WTC11 (cell line): Measurements from ENCODE around the gene COL4A2. TPM values are rescaled to one million over a fixed set of nuclear protein-coding genes. Genes with fewer than 3 reads are reported as not detected.

ENCODE experiments used
- ATAC-seq: fragments of 200-7000 bp; cut with Tn5 transposase; 2 replicates; pipeline ENCODE4 v1.10.0; 2021; ENCODE audit warnings: mild to moderate bottlenecking, moderate library complexity
- CTCF ChIA-PET: fragments of 300-600 bp; sonication (Branson Sonifier 250); formaldehyde crosslinking; loops from one replicate; lab custom pipeline; 2021; ENCODE audit warnings: antibody characterized with exemption; lab: Charles Lee
- POLR2A ChIA-PET: fragments of 350-600 bp; sonication (Branson Sonifier 250); formaldehyde crosslinking; loops from one replicate; lab custom pipeline; 2021; ENCODE audit warnings: antibody characterized with exemption; lab: Charles Lee
- DNase-seq: peaks from one replicate; pipeline ENCODE4 v3.0.0; 2021; ENCODE audit warnings: low spot score
- H3K27ac Mint-ChIP-seq: 2 replicates; pipeline ENCODE4 v1.8.0; 2021; ENCODE audit warnings: mixed read lengths
- H3K27me3 Mint-ChIP-seq: 2 replicates; pipeline ENCODE4 v1.8.0; 2021; ENCODE audit warnings: low read depth, mild to moderate bottlenecking, moderate library complexity, mixed read lengths
- H3K36me3 Mint-ChIP-seq: 2 replicates; pipeline ENCODE4 v1.8.0; 2021; ENCODE audit warnings: mixed read lengths
- H3K4me1 Mint-ChIP-seq: 2 replicates; pipeline ENCODE4 v1.8.0; 2022; ENCODE audit warnings: mixed read lengths
- H3K4me3 Mint-ChIP-seq: 2 replicates; pipeline ENCODE4 v1.8.0; 2021; ENCODE audit warnings: mild to moderate bottlenecking, moderate library complexity, mixed read lengths
- H3K9me3 Mint-ChIP-seq: 2 replicates; pipeline ENCODE4 v1.8.0; 2021; ENCODE audit warnings: mixed read lengths
- EMX1 ChIP-seq: fragments of 250-450 bp; sonication (Bioruptor Pico); IDR thresholded peaks from 2 replicates; pipeline ENCODE4 v1.8.0; 2021; ENCODE audit warnings: mild to moderate bottlenecking
- ESRRA ChIP-seq: sonication (generic); formaldehyde crosslinking; IDR thresholded peaks from 2 replicates; pipeline ENCODE4 v1.8.1; 2022; ENCODE audit warnings: mild to moderate bottlenecking, missing genetic modification reagents, borderline replicate concordance
- ETV6 ChIP-seq: sonication (generic); formaldehyde crosslinking; IDR thresholded peaks from 2 replicates; pipeline ENCODE4 v1.8.1; 2022; ENCODE audit warnings: mild to moderate bottlenecking, missing genetic modification reagents
- FOXK1 ChIP-seq: sonication (generic); formaldehyde crosslinking; IDR thresholded peaks from 2 replicates; pipeline ENCODE4 v1.8.0; 2022; ENCODE audit warnings: mild to moderate bottlenecking, moderate library complexity, missing genetic modification reagents
- GRHL2 ChIP-seq: fragments of 250-450 bp; sonication (Bioruptor Pico); IDR thresholded peaks from 2 replicates; pipeline ENCODE4 v1.8.0; 2022; ENCODE audit warnings: mild to moderate bottlenecking, moderate library complexity; ENCODE audit not compliant: insufficient replicate concordance, severe bottlenecking
- MXD4 ChIP-seq: fragments of 250-450 bp; sonication (Bioruptor Pico); IDR thresholded peaks from 2 replicates; pipeline ENCODE4 v1.8.0; 2021; ENCODE audit warnings: mild to moderate bottlenecking, moderate library complexity, borderline replicate concordance
- NFYB ChIP-seq: sonication (generic); formaldehyde crosslinking; conservative IDR thresholded peaks from 2 replicates; pipeline ENCODE4 v1.8.0; 2022; ENCODE audit warnings: low read depth, missing genetic modification reagents
- RORB ChIP-seq: fragments of 250-450 bp; sonication (Bioruptor Pico); IDR thresholded peaks from 2 replicates; pipeline ENCODE4 v1.9.0; 2021; ENCODE audit warnings: mild to moderate bottlenecking
- SMAD3 ChIP-seq: sonication (generic); formaldehyde crosslinking; IDR thresholded peaks from 2 replicates; pipeline ENCODE4 v1.8.0; 2022; ENCODE audit warnings: missing genetic modification reagents, mild to moderate bottlenecking, borderline replicate concordance
- SMAD4 ChIP-seq: sonication (generic); formaldehyde crosslinking; IDR thresholded peaks from 2 replicates; pipeline ENCODE4 v1.8.0; 2022; ENCODE audit warnings: mild to moderate bottlenecking, missing genetic modification reagents
- TEAD4 ChIP-seq: sonication (generic); formaldehyde crosslinking; IDR thresholded peaks from 2 replicates; pipeline ENCODE4 v1.8.0; 2022; ENCODE audit warnings: mild to moderate bottlenecking, missing genetic modification reagents
- ZNF138 ChIP-seq: sonication (generic); formaldehyde crosslinking; conservative IDR thresholded peaks from 2 replicates; pipeline ENCODE4 v1.8.1; 2022; ENCODE audit warnings: mild to moderate bottlenecking, moderate library complexity, missing genetic modification reagents
- ZNF317 ChIP-seq: sonication (generic); formaldehyde crosslinking; IDR thresholded peaks from 2 replicates; pipeline ENCODE4 v1.8.1; 2023; ENCODE audit warnings: low read depth, mild to moderate bottlenecking, moderate library complexity, missing genetic modification reagents, borderline replicate concordance
- ZNF671 ChIP-seq: fragments of 250-450 bp; sonication (Bioruptor Pico); IDR thresholded peaks from 2 replicates; pipeline ENCODE4 v1.8.0; 2021; ENCODE audit warnings: mild to moderate bottlenecking
- total RNA-seq: library from RNA; stranded (reverse); gene quantifications from 3 replicates; pipeline ENCODE4 v1.2.3, GENCODE V29; 2021
- TF ChIP-seq, protein P1 (sequence below): sonication (generic); formaldehyde crosslinking; IDR thresholded peaks from 2 replicates; pipeline ENCODE4 v1.8.0; 2022; ENCODE audit warnings: mild to moderate bottlenecking, missing genetic modification reagents
- TF ChIP-seq, protein P2 (sequence below): sonication (generic); formaldehyde crosslinking; IDR thresholded peaks from 2 replicates; pipeline ENCODE4 v1.8.0; 2022; ENCODE audit warnings: missing genetic modification reagents
- TF ChIP-seq, protein P3 (sequence below): sonication (generic); formaldehyde crosslinking; IDR thresholded peaks from 2 replicates; pipeline ENCODE4 v1.8.1; 2023; ENCODE audit warnings: mild to moderate bottlenecking, moderate library complexity, missing genetic modification reagents
- TF ChIP-seq, protein P4 (sequence below): sonication (generic); formaldehyde crosslinking; IDR thresholded peaks from 2 replicates; pipeline ENCODE4 v1.8.0; 2022; ENCODE audit warnings: mild to moderate bottlenecking, missing genetic modification reagents
- TF ChIP-seq, protein P5 (sequence below): fragments of 250-450 bp; sonication (Bioruptor Pico); IDR thresholded peaks from 2 replicates; pipeline ENCODE4 v1.8.0; 2021; ENCODE audit warnings: mild to moderate bottlenecking
- TF ChIP-seq, protein P6 (sequence below): sonication (generic); formaldehyde crosslinking; IDR thresholded peaks from 2 replicates; pipeline ENCODE4 v1.8.1; 2023; ENCODE audit warnings: mild to moderate bottlenecking, missing genetic modification reagents, moderate library complexity
- TF ChIP-seq, protein P7 (sequence below): sonication (generic); formaldehyde crosslinking; IDR thresholded peaks from 2 replicates; pipeline ENCODE4 v1.8.0; 2022; ENCODE audit warnings: mild to moderate bottlenecking, missing genetic modification reagents
- TF ChIP-seq, protein P8 (sequence below): fragments of 250-450 bp; sonication (Bioruptor Pico); IDR thresholded peaks from 2 replicates; pipeline ENCODE4 v1.9.0; 2021; ENCODE audit warnings: mild to moderate bottlenecking

COL4A2 gene
- total RNA-seq, 1 experiment from 2014 or later, result 109 TPM

DNA sequence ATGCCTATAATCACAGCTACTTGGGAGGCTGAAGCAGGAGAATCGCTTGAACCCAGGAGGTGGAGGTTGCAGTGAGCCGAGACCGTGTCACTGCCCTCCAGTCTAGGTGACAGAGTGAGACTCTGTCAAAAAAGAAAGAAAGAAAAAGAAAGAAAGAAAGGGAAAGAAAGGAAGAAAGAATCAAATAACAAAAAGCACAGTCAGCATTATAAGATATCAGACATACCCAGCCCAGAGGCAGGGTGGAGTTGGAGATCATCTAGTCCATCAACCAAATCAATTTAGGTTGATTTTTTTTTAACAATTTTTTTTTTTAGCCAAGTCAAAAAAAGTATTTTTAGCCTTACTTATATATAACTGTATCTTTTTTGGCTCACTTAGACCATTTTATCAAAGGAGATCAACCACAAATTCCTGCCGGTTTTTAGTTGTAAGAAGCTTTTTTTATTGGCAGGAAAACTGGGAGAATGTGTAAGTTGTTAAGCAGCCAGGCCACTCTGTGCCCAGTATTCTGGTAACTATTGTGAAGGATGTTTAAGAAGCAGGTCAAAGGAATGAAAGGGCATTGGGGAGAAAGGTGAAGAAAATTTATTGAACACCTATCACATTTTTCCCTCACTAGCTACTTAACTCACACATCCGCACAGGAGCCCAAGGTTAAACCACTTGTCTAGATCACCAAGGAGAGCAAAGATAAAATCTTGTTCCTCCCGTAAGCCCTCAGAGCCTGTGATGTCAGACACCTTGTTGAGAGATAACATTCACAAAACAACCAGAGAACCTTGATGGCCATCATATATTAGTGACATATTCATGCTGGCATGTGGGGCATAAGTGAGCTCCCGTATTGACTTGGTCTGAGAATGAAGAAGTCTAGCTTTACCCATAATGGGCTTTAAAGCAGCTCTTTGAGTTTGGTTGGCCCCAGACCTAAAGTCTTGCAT, 91.8 kb downstream of the COL4A2 start:
- Mint-ChIP-seq H3K9me3 (no peaks in the 10 kb centered on the region), H3K27ac (no peak overlapping the region), H3K4me1 (no peaks in the 10 kb centered on the region), H3K4me3 (no peak overlapping the region), H3K27me3 (no peaks in the 10 kb centered on the region), H3K36me3 (no peaks in the 10 kb centered on the region)
- TF ChIP-seq ZNF138 (CRISPR knock-in tag) (no peak), EMX1 (no peak), SMAD4 (CRISPR knock-in tag) (no peak), ZNF671 (CRISPR knock-in tag) (no peak)
- no peak for DNase-seq
- no peak for ATAC-seq
- POLR2A ChIA-PET, result no interaction called here
- CTCF ChIA-PET, result interaction anchor here (1.3 to 1.4 kb wide), 2 partner anchors 13 to 151 kb away, joined by 3 to 5 read pairs; no protein-coding TSS in a partner anchor

DNA sequence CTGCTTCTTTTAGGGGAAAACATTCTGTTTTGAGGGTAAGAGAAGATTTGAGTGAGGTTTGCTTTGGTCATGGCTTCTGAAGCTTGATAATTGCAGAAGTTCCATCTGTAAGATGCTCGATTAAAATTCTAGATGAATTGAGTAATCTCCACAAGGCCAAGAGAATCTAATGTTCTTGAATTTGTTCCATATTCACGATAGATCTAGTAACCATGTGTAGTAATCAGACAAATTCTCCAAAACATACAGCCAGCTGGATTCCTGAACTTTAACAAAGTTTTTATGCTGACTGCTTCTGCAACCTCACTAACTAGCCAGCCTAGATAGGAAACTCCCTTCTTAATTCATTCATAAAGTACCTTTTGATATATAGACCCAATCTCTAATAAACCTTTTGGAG, 92.7 kb downstream of the COL4A2 start:
- DNase-seq, result no peak
- H3K36me3 Mint-ChIP-seq, result no peaks in the 10 kb centered on the region
- POLR2A ChIA-PET, result no interaction called here
- no peak overlapping the region for H3K27ac Mint-ChIP-seq
- no peaks in the 10 kb centered on the region for H3K4me1 Mint-ChIP-seq
- H3K27me3 Mint-ChIP-seq, result no peaks in the 10 kb centered on the region
- CTCF ChIA-PET, result no interaction called here
- TF ChIP-seq MXD4 (CRISPR knock-in tag), result no peak
- TF ChIP-seq RORB, result no peak
- no peak for TF ChIP-seq SMAD3 (CRISPR knock-in tag)
- TF ChIP-seq, protein P1, sequence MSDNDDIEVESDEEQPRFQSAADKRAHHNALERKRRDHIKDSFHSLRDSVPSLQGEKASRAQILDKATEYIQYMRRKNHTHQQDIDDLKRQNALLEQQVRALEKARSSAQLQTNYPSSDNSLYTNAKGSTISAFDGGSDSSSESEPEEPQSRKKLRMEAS (CRISPR knock-in tag), result no peak
- TF ChIP-seq ESRRA (CRISPR knock-in tag), result no peak
- TF ChIP-seq, protein P2, sequence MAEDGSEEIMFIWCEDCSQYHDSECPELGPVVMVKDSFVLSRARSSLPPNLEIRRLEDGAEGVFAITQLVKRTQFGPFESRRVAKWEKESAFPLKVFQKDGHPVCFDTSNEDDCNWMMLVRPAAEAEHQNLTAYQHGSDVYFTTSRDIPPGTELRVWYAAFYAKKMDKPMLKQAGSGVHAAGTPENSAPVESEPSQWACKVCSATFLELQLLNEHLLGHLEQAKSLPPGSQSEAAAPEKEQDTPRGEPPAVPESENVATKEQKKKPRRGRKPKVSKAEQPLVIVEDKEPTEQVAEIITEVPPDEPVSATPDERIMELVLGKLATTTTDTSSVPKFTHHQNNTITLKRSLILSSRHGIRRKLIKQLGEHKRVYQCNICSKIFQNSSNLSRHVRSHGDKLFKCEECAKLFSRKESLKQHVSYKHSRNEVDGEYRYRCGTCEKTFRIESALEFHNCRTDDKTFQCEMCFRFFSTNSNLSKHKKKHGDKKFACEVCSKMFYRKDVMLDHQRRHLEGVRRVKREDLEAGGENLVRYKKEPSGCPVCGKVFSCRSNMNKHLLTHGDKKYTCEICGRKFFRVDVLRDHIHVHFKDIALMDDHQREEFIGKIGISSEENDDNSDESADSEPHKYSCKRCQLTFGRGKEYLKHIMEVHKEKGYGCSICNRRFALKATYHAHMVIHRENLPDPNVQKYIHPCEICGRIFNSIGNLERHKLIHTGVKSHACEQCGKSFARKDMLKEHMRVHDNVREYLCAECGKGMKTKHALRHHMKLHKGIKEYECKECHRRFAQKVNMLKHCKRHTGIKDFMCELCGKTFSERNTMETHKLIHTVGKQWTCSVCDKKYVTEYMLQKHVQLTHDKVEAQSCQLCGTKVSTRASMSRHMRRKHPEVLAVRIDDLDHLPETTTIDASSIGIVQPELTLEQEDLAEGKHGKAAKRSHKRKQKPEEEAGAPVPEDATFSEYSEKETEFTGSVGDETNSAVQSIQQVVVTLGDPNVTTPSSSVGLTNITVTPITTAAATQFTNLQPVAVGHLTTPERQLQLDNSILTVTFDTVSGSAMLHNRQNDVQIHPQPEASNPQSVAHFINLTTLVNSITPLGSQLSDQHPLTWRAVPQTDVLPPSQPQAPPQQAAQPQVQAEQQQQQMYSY (CRISPR knock-in tag), result no peak
- TF ChIP-seq GRHL2, result no peak
- no peak for TF ChIP-seq TEAD4
- no peak for TF ChIP-seq FOXK1
- TF ChIP-seq, protein P3, sequence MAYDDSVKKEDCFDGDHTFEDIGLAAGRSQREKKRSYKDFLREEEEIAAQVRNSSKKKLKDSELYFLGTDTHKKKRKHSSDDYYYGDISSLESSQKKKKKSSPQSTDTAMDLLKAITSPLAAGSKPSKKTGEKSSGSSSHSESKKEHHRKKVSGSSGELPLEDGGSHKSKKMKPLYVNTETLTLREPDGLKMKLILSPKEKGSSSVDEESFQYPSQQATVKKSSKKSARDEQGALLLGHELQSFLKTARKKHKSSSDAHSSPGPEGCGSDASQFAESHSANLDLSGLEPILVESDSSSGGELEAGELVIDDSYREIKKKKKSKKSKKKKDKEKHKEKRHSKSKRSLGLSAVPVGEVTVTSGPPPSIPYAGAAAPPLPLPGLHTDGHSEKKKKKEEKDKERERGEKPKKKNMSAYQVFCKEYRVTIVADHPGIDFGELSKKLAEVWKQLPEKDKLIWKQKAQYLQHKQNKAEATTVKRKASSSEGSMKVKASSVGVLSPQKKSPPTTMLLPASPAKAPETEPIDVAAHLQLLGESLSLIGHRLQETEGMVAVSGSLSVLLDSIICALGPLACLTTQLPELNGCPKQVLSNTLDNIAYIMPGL (CRISPR knock-in tag), result no peak
- TF ChIP-seq, protein P4, sequence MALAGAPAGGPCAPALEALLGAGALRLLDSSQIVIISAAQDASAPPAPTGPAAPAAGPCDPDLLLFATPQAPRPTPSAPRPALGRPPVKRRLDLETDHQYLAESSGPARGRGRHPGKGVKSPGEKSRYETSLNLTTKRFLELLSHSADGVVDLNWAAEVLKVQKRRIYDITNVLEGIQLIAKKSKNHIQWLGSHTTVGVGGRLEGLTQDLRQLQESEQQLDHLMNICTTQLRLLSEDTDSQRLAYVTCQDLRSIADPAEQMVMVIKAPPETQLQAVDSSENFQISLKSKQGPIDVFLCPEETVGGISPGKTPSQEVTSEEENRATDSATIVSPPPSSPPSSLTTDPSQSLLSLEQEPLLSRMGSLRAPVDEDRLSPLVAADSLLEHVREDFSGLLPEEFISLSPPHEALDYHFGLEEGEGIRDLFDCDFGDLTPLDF (CRISPR knock-in tag), result no peak
- no peak for TF ChIP-seq SMAD4 (CRISPR knock-in tag)
- TF ChIP-seq, protein P5, sequence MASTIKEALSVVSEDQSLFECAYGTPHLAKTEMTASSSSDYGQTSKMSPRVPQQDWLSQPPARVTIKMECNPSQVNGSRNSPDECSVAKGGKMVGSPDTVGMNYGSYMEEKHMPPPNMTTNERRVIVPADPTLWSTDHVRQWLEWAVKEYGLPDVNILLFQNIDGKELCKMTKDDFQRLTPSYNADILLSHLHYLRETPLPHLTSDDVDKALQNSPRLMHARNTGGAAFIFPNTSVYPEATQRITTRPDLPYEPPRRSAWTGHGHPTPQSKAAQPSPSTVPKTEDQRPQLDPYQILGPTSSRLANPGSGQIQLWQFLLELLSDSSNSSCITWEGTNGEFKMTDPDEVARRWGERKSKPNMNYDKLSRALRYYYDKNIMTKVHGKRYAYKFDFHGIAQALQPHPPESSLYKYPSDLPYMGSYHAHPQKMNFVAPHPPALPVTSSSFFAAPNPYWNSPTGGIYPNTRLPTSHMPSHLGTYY (CRISPR knock-in tag), result no peak
- TF ChIP-seq ETV6, result no peak
- TF ChIP-seq, protein P6, sequence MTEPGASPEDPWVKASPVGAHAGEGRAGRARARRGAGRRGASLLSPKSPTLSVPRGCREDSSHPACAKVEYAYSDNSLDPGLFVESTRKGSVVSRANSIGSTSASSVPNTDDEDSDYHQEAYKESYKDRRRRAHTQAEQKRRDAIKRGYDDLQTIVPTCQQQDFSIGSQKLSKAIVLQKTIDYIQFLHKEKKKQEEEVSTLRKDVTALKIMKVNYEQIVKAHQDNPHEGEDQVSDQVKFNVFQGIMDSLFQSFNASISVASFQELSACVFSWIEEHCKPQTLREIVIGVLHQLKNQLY (CRISPR knock-in tag), result no peak
- no peak for TF ChIP-seq ZNF317 (CRISPR knock-in tag)
- TF ChIP-seq, protein P7, sequence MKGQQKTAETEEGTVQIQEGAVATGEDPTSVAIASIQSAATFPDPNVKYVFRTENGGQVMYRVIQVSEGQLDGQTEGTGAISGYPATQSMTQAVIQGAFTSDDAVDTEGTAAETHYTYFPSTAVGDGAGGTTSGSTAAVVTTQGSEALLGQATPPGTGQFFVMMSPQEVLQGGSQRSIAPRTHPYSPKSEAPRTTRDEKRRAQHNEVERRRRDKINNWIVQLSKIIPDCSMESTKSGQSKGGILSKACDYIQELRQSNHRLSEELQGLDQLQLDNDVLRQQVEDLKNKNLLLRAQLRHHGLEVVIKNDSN, result no peak
- no peak for TF ChIP-seq NFYB
- TF ChIP-seq, protein P8, sequence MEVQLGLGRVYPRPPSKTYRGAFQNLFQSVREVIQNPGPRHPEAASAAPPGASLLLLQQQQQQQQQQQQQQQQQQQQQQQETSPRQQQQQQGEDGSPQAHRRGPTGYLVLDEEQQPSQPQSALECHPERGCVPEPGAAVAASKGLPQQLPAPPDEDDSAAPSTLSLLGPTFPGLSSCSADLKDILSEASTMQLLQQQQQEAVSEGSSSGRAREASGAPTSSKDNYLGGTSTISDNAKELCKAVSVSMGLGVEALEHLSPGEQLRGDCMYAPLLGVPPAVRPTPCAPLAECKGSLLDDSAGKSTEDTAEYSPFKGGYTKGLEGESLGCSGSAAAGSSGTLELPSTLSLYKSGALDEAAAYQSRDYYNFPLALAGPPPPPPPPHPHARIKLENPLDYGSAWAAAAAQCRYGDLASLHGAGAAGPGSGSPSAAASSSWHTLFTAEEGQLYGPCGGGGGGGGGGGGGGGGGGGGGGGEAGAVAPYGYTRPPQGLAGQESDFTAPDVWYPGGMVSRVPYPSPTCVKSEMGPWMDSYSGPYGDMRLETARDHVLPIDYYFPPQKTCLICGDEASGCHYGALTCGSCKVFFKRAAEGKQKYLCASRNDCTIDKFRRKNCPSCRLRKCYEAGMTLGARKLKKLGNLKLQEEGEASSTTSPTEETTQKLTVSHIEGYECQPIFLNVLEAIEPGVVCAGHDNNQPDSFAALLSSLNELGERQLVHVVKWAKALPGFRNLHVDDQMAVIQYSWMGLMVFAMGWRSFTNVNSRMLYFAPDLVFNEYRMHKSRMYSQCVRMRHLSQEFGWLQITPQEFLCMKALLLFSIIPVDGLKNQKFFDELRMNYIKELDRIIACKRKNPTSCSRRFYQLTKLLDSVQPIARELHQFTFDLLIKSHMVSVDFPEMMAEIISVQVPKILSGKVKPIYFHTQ (CRISPR knock-in tag), result no peak
- TF ChIP-seq, all 79 proteins: peak for 0
- H3K4me3 Mint-ChIP-seq, result no peak overlapping the region
- ATAC-seq, result no peak
- H3K9me3 Mint-ChIP-seq, result no peaks in the 10 kb centered on the region
